GM19351 (cell line): ENCODE results near the gene MYBPHL.

Source experiments
- ATAC-seq: cut with Tn5 transposase; IDR thresholded peaks from one replicate; pipeline ENCODE4 v1.9.1; 2021; ENCODE audit warnings: mild to moderate bottlenecking, moderate library complexity; ENCODE audit not compliant: unreplicated experiment

The MYBPHL gene

GRCh38 chr1:109281680-109282496 is 24.9 kb downstream of the MYBPHL start:
- no peak for ATAC-seq

GRCh38 chr1:109280862-109281261 is 25.9 kb downstream of the MYBPHL start:
- ATAC-seq = no peak

GRCh38 chr1:109279615-109280278 is 27.1 kb downstream of the MYBPHL start:
- ATAC-seq = no peak

GRCh38 chr1:109277434-109278204 is 29.2 kb downstream of the MYBPHL start:
- ATAC-seq = peak; percentile 90

GRCh38 chr1:109275706-109276345 is 31.0 kb downstream of the MYBPHL start:
- ATAC-seq = no peak

- no peak for ATAC-seq
These were observed 32.0 kb downstream of the MYBPHL start for GRCh38 chr1:109274533-109275476.

- no peak for ATAC-seq
These were observed 33.1 kb downstream of the MYBPHL start for GRCh38 chr1:109273570-109274288.

GRCh38 chr1:109272831-109273547 is 33.8 kb downstream of the MYBPHL start:
- ATAC-seq = no peak

GRCh38 chr1:109272021-109272799 is 34.6 kb downstream of the MYBPHL start:
- ATAC-seq = no peak

GRCh38 chr1:109271458-109271857 is 35.4 kb downstream of the MYBPHL start:
- ATAC-seq = no peak

GRCh38 chr1:109270623-109271317 is 36.0 kb downstream of the MYBPHL start:
- no peak for ATAC-seq

GRCh38 chr1:109269981-109270622 is 36.7 kb downstream of the MYBPHL start:
- ATAC-seq = no peak

GRCh38 chr1:109269212-109269980 is 37.4 kb downstream of the MYBPHL start:
- ATAC-seq = no peak

- ATAC-seq = no peak
These were observed 38.2 kb downstream of the MYBPHL start for GRCh38 chr1:109268431-109269211.

- no peak for ATAC-seq
These were observed 39.0 kb downstream of the MYBPHL start for GRCh38 chr1:109267743-109268300.
